Jurkat, Clone E6-1 (cell line): Measurements from ENCODE around the gene LDLRAD1.
"Not testable (repeated sequence)": the region's sequence is repeated elsewhere in the genome, so short reads cannot be mapped to it uniquely, and the experiment has no call there.

Experiments
- DNase-seq: peaks from one replicate; pipeline ENCODE4 v3.0.0-alpha.2; 2011; ENCODE audit warnings: low read depth, low spot score
- H3K4me3 ChIP-seq: 2 replicates; pipeline ENCODE4 v1.5.1; 2011; ENCODE audit warnings: mild to moderate bottlenecking, low read length, control low read depth, moderate library complexity

Gene LDLRAD1

DNA sequence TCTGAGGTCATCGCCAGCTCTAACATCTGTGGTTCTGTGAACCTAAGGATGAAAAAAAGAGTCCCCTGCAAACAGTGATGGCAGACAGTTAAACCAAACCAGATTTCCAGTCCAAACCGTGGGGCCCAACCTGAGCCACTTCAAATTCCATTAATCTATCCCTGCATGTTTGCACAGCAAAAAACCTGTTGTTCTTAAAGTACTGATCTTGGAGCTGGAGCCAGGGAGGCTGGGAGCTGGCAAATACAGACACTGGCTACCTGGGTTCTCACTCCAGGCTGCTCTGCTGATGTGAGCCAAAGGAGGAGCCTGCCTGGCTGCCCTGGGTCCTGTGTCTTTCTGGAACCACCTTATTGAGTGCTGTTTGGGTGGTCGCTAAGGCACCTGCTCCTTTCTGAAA, 16.4 kb downstream of the LDLRAD1 start:
- no peak overlapping the region for H3K4me3 ChIP-seq
- no peak for DNase-seq

DNA sequence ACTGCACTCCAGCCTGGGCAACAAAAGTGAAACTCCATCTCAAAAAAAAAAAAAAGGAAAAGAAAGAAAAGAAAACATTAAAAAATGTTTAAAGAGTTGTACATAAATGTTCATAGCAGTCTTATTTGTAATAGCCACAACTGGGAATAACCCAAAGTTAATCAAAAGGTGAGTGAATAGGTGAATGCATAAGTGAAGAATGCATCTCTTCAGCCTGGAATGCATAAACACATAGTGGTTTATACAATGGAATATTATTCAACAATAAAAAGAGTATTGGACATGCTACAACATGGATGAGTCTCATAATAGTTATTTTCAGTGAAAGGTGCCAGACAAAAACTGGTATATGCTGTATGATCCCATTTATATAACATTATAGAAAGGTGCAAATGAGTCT, 18.1 kb downstream of the LDLRAD1 start:
- DNase-seq: no peak
- H3K4me3 ChIP-seq: no peak overlapping the region

DNA sequence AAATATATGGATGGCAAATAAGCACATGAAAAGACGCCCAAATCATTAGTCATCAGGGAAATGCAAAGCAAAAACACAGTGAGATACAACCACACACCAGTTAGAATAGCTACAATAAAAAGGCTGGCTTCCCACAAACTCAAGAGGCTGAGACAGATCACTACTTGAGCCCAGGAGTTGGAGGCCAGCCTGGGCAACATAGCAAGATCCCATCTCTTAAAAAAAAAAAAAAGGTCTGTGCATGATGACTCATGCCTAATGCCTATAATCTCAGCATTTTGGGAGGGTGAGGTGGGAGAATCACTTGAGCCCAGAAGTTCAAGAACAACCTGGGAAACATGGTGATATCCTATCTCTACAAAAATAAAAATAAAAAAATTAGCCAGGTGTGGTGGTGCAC, 19.8 kb downstream of the LDLRAD1 start:
- H3K4me3 ChIP-seq: no peak overlapping the region
- no peak for DNase-seq

DNA sequence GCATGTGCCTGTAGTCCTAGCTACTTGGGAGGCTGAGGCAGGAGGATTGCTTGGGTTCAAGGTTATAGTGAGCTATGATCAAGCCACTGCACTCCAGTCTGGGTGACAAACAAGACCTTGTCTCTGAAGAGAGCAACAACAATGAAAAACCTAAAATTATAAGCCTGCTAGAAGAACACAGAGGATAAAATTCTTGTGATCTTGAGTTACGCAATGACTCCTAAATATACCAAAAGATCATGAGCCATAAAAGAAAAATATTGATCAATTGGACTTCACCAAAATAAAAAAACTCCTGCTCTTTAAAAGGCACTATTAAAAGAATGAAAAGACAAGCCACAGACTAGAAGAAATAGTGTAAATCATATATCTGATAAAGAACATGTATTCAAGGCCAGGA, 22.3 kb downstream of the LDLRAD1 start:
- no peak for DNase-seq
- no peak overlapping the region for H3K4me3 ChIP-seq

DNA sequence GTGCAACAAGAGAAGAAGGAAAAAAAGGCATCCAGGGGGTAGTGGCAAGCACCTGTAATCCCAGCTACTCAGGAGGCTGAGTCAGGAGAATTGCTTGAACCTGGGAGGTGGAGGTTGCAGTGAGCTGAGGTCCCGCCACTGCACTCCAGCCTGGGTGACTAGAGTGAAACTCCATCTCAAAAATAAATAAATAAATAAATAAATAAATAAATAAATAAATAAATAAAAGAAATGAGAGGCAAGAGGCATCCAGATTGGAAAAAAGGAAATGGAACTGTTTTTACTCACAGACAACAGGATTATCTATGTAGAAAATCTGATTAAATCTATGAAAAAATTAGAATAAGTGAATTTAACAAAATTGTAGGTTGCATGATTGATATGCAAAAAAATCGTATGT, 23.5 kb downstream of the LDLRAD1 start:
- not testable (repeated sequence) for H3K4me3 ChIP-seq, DNase-seq

DNA sequence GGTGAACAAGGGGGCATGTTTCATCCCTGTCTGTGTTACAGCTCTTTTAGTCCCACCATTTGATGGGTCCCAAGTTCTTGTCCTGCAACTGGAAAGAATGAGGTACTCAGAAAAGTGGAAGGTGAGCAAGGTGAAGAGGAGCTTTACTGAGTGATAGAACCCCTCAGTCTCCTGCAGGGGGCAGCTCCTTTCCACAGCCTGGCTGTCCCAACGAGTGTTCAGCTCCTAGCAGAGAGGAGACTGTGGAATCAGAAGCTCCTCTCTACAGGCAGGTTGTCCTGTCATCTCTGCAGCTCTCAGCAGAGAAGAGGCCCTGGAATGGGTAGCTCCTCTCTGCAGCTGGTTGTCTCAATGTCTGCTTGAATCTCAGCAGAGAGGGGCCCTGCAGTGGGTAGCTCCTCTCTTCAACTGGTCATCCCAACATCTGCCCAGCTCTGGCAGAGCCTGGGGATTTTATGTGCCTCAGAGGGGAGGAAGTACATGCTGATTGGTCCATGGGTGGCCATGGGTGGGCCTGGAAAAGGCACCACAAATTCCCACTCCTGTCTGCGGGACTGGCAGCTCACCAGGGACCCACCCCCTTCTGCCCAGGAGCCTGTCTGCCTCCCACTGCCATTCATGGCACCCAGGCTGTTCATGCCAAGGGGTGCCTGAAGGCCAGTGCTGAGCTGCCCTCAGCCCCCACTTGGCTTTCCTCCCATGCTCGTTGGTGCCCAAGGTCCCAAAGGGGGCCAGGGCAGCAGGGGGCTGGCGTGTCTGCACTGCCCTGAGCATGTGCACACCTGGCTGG, 25.7 kb downstream of the LDLRAD1 start:
- no peak overlapping the region for H3K4me3 ChIP-seq
- DNase-seq: no peak

DNA sequence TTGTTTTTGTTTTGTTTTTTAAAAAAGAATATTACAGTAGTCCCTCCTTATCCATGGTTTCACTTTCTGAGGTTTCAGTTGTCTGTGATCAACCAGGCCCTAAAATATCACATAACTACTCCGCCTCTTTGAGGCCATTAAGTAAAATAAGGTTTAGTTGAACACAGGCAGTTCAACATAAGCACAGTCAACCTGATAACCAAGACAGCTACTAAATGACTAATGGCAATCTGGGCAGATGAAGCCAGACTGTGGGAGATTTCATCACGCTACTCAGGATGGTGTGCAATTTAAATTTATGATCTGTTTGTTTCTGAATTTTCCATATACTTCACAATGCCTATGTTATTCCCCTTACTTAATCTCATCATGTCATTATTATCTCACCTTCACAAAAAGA, 30.1 kb downstream of the LDLRAD1 start:
- DNase-seq: no peak
- no peak overlapping the region for H3K4me3 ChIP-seq

DNA sequence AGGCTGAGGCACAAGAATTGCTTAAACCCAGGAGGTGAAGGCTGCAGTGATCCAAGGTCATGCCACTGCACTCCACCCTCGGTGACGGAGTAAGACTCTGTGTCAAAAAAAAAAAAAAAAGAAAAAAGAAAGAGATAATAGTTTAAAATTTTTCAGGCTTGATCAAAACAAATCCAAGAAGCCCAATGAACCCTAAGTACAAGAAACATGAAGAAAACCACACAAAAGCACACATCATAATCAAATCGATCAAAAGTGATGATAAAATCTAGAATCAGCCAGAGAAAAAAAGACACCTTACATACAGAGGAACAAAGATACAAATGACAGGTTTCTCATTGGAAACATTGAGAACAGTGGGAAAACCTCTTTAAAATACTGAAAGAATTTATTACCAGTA, 31.5 kb downstream of the LDLRAD1 start:
- peak; percentile 33 for DNase-seq
- H3K4me3 ChIP-seq: no peak overlapping the region

DNA sequence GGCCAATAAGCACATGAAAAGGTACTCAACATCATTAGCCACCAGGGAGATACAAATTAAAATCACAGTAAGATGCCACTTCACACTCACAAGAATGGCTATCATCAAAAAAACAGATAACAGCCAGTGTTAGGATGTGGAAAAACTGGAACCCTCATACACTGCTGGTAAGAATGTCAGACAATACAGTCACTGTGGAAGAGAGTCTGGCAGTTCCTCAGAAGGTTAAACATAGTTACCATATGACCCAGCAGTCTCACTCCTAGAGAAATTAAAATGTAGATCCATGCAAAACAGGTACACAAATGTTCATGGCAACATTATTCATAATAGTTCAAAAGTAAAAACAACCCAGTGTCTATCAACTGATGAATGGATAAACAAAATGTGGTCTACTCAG, 33.3 kb downstream of the LDLRAD1 start:
- no peak overlapping the region for H3K4me3 ChIP-seq
- no peak for DNase-seq

DNA sequence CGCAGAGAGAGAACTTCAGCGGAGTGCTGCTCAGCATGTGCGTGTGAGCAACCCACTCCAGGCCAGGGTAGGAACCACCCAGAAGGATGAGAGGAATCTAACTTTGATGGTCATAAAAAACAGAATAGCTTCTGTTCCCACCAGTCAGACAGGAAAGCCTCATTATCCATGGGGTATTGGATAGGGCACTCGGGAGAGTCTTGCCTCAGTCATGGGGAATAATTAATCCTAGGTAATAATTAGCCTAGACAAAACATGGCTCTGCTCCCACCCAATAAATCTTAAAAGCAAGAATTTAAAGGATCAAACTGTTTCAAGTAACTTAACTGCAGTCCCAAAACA, 35.3 kb downstream of the LDLRAD1 start:
- no peak for DNase-seq
- H3K4me3 ChIP-seq: no peak overlapping the region

DNA sequence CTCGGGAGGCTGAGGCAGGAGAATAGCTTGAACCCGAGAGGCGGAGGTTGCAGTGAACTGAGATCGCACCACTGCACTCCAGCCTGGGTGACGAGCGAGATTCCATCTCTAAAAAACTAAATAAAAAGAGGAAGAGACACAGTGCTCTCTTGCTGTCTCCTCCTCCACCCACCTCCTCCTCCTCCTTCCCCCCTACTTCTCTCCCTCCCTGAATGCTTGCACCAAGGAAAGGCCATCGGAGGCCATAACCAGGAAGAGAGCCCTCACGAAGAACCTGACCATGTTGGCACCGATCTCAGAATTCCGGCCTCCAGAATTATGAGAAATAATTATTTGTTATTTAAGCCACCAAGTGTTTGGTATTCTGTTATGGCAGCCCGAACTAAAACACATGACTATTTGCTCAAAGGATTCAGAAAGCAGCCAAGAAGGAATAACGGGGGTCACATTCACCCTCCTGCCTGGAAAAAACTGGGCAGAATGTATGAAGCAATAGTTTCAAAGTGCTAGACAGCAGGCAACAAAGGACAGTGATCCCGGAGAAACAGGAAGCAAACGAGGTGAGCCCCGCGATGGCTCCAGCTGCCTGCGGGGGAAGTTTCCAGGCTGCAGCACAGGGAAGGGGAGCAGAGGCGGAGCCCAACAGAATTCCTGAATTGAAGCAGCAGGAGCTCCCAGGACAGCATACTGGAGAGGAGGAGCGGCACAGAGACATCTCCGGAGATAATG, 35.8 kb downstream of the LDLRAD1 start:
- no peak overlapping the region for H3K4me3 ChIP-seq
- DNase-seq: no peak

DNA sequence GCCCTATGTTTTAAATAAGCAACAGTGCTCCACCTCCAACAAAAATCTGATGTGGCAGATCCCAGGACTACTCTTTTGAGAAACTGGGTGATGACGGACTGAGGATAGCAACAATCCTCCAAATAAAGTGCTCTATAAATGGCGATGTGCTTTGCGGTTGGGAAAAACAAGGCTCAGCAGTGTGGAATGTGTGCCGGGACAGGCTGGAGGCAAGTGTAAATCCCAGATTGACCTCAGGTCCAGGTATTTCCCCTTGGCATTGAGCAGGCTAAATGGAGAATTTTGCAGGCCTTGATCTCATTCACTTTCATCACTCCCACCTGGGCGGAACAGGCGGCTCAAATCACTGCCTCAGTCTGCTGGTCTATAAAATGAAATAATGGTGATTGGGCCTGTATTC, 36.8 kb downstream of the LDLRAD1 start:
- no peak for DNase-seq

DNA sequence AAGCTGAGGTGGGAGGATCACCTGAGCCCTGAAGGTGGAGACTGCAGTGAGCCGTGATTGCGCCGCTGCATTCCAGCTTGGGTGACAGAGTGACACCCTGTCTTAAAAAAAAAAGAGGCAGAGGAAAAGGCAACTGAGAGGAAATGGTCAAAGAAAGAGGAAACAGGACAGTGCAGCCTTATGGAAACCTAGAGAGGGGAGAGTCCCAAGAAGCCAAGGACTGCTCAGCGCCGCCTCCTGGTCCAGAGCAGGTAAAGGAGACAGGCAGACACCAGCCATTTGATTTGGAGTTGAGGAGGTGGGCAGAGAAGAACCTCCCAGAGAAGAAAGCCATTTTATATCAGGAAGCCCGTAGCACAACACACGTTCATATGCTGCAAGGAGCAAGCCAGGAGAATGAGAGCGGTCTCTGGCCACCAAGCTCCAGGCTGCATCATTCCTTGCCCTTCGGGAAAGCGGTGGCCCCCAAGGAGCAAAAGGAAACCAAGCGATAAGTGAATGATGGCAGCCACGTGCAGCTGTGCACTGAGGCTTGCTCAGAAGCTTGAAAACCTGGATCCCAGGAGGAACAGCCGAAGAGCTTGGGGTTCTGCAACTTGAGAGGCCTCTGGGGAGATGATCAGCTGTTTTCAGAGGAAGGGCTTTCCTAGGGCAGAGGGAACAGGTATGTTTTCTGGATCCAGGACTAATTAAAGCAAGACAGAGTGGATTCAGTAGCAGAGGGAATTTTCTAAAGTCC, 38.1 kb downstream of the LDLRAD1 start:
- no peak for DNase-seq
- no peak overlapping the region for H3K4me3 ChIP-seq

More for the DNA sequence above, 36.8 kb downstream of the LDLRAD1 start:
- H3K4me3 ChIP-seq: no peak overlapping the region

DNA sequence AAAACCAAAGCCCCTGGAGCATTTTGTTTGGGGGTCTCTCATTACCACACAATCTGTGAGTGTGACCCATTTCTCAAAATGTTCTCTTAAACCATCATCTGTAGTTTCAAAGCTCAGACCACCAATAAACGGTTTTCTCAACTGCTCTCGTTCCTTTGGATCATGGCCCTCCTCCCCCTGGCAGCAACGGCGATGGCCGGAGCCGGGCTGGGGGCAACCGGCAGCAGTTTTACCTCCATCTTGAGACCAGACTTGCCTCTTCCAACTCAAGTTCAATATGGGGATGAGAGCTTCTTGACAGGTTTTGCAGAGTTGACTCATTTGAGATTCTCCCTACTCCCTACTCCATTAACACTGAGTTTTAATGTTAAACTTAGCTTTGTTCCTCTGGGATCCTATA, 42.1 kb downstream of the LDLRAD1 start:
- no peak overlapping the region for H3K4me3 ChIP-seq
- no peak for DNase-seq

DNA sequence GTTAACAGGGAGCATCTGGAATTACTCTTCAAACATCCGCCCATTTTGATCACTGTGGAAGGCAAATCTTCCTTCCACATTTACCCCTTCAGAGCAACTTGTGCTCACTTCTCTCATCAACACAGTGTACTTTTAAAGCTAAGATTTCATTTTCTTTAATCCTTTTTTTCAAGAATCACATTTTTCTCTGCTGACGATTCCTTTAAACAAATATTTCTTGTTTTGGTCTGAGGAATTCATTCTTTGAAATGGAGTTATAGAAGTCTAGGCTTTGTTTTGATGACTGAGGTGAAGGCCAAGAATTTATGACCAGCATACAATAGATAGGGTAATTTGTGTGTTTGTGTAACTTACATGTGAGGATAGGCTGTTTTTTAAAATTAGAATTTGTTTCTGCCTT, 46.3 kb downstream of the LDLRAD1 start:
- no peak for DNase-seq
- no peak overlapping the region for H3K4me3 ChIP-seq

DNA sequence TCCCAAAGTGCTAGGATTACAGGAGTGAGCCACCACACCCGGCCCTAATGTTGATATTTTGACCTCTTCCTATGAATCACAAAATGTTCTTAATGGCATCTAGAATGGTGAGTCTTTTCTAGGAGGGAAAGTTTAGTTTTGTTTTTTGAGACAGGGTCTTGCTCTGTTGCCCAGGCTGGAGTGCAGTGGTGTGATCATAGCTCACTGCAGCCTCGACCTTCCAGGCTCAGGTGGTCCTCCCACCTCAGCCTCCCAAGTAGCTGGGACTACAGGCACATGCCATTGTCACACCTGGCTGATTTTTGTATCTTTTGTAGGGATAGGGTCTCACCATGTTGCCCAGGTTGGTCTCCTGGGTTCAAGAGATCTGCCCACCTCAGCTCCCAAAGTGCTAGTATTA, 48.7 kb downstream of the LDLRAD1 start:
- H3K4me3 ChIP-seq, DNase-seq: not testable (repeated sequence)

DNA sequence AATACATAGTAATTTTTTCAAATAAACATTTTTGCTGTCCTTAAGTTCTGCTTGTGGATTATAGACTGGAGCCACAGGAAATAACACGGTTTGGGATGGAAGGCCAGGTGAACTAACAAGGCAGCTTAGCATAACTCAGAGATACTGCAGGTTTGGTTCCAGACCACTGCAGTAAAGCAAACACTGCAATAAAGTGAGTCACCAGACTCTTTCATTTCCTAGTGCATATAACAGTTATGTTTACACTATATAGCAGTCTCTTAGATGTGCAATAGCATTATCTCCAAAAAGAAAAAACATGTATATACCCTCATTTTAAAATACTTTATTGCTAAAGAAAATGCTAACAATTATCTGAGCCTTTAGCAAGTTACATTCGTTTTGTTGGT, 49.9 kb downstream of the LDLRAD1 start:
- no peak for DNase-seq
- no peak overlapping the region for H3K4me3 ChIP-seq

DNA sequence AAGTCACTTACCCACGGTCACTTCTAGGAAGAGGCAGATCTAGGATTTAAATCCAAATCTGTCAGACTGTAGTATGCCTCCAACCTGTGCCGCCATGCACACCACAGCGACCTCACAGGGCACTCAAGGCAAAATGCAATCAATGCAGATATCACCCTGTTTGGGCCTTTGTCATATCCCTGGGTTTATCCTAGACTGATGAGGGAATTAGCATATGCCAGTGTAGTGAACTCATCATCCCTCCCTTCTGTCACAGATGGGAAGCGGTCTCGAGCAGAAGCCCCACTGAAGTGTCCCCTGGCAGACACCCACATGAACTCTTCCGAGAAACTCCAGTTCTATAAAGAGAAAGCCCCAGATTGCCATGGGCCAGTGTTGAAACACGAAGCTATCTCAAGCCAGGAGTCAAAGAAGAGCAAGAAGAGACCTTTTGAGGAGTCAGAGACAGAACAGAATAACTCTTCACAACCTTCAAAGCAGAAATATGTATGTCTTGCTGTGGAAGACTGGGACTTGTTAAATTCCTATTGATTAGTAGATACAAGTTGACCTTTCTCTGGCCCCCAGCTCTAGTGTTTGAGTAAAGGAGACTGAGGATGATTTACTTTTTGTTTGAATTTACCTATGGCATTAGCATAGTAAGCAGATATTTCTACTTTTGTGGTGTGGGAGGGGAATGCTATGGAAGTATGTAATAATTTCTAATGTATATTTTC, 50.4 kb downstream of the LDLRAD1 start:
- no peak for DNase-seq
- no peak overlapping the region for H3K4me3 ChIP-seq

DNA sequence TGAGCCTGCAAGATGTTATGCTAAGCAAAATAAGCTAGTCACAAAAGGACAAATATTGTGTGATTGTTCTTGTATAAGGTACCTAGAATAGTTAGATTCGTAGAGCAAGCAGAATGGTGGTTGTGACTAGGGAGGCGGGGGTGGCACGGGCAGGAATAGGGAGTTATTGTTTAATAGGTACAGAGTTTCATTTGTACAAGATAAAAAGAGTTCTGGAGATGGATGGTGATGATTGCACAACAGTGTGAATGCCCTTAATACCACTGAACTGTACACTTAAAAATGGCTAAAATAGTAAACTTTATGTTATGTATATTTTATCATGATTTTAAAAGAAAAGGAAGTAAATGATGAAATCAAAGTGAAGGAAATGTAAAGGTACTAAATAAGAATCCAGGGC, 51.2 kb downstream of the LDLRAD1 start:
- no peak for DNase-seq

DNA sequence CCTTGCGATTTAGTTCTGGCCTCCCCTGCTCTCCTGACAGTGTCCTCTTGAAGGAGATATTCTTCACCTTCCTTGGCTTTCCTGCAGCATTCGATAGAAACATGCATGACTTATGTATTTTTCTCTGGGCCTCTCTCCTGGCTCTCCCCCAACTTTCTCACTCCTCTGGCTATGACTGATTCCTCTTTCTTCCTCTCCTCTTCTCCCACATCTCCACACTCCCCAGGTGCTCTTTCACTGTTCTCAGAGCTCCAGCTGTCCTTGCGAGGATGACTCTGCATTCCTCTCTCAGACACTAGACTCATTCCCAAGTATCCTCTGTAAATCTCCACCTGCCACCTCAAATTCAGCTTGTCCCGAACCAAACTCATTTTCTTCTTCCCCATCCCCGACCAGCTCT, 53.9 kb downstream of the LDLRAD1 start:
- no peak overlapping the region for H3K4me3 ChIP-seq
- no peak for DNase-seq

More for the DNA sequence above, 51.2 kb downstream of the LDLRAD1 start:
- no peak overlapping the region for H3K4me3 ChIP-seq
